Progenitor cell of endocrine pancreas (in vitro differentiated cells): ENCODE results near the gene TTC4. TPM values are rescaled to one million over a fixed set of nuclear protein-coding genes. Genes with fewer than 3 reads are reported as not detected.

Experiments used
- DNase-seq: peaks from one replicate; pipeline ENCODE4 v3.0.0; 2021; ENCODE audit warnings: low spot score; ENCODE audit not compliant: unreplicated experiment
- H3K27ac Mint-ChIP-seq: 2 replicates; pipeline ENCODE4 v1.8.0; 2021; ENCODE audit warnings: mild to moderate bottlenecking, moderate library complexity, mixed read lengths
- H3K27me3 Mint-ChIP-seq: 2 replicates; pipeline ENCODE4 v1.8.0; 2021; ENCODE audit warnings: mixed read lengths
- H3K36me3 Mint-ChIP-seq: 2 replicates; pipeline ENCODE4 v1.8.0; 2022; ENCODE audit warnings: mixed read lengths; ENCODE audit not compliant: insufficient read depth
- H3K4me1 Mint-ChIP-seq: 2 replicates; pipeline ENCODE4 v1.8.0; 2021; ENCODE audit warnings: low read depth, mixed read lengths
- H3K4me3 Mint-ChIP-seq: 2 replicates; pipeline ENCODE4 v1.8.0; 2021; ENCODE audit warnings: low read depth, mild to moderate bottlenecking, moderate library complexity, mixed read lengths
- H3K9me3 Mint-ChIP-seq: 2 replicates; pipeline ENCODE4 v1.8.0; 2021; ENCODE audit warnings: low read depth, mixed read lengths
- CTCF ChIP-seq: fragments of 200-600 bp; sonication (generic); IDR thresholded peaks from one replicate; pipeline ENCODE4 v1.5.0; 2021; ENCODE audit warnings: antibody characterized with exemption, mild to moderate bottlenecking; ENCODE audit not compliant: unreplicated experiment
- total RNA-seq: library from RNA; stranded (reverse); gene quantifications from 2 replicates; pipeline ENCODE4 v1.2.1, GENCODE V29; 2021

Gene TTC4
- total RNA-seq, 1 donor from 2014 or later, result 24.0 TPM

GRCh38 chr1:54716299-54717047, 812 bp downstream of the TTC4 start:
- DNase-seq, result no peak
- H3K27me3 Mint-ChIP-seq, result peaks cover 17% of the 10 kb centered on the region

GRCh38 chr1:54721719-54722118, 6.1 kb downstream of the TTC4 start:
- H3K4me1 Mint-ChIP-seq, result peaks cover 3% of the 10 kb centered on the region
- no peak overlapping the region for H3K27ac Mint-ChIP-seq
- H3K9me3 Mint-ChIP-seq, result peaks cover 18% of the 10 kb centered on the region
- no peak overlapping the region for H3K4me3 Mint-ChIP-seq
- no peak for TF ChIP-seq CTCF
- no peak for DNase-seq
- H3K27me3 Mint-ChIP-seq, result no peaks in the 10 kb centered on the region
- H3K36me3 Mint-ChIP-seq, result peaks cover 52% of the 10 kb centered on the region

More at GRCh38 chr1:54716299-54717047, 812 bp downstream of the TTC4 start:
- H3K27ac Mint-ChIP-seq, result peak overlapping the region; percentile 82
- H3K4me1 Mint-ChIP-seq, result peaks cover 10% of the 10 kb centered on the region
- H3K9me3 Mint-ChIP-seq, result no peaks in the 10 kb centered on the region
- H3K36me3 Mint-ChIP-seq, result peaks cover 10% of the 10 kb centered on the region
- no peak for TF ChIP-seq CTCF
- H3K4me3 Mint-ChIP-seq, result peak overlapping the region; percentile 87

GRCh38 chr1:54723985-54724384, 8.3 kb downstream of the TTC4 start:
- Mint-ChIP-seq H3K4me3 (no peak overlapping the region), H3K27ac (no peak overlapping the region), H3K4me1 (no peaks in the 10 kb centered on the region), H3K36me3 (peaks cover 55% of the 10 kb centered on the region), H3K27me3 (no peaks in the 10 kb centered on the region), H3K9me3 (peaks cover 18% of the 10 kb centered on the region)
- DNase-seq, result no peak
- TF ChIP-seq CTCF, result no peak

GRCh38 chr1:54724771-54725170, 9.1 kb downstream of the TTC4 start:
- no peak for TF ChIP-seq CTCF
- H3K36me3 Mint-ChIP-seq, result peaks cover 55% of the 10 kb centered on the region

GRCh38 chr1:54728027-54728426, 12.4 kb downstream of the TTC4 start:
- peaks cover 18% of the 10 kb centered on the region for H3K9me3 Mint-ChIP-seq
- no peak overlapping the region for H3K4me3 Mint-ChIP-seq
- peaks cover 53% of the 10 kb centered on the region for H3K36me3 Mint-ChIP-seq
- H3K27ac Mint-ChIP-seq, result no peak overlapping the region
- H3K4me1 Mint-ChIP-seq, result no peaks in the 10 kb centered on the region
- no peak for DNase-seq
- TF ChIP-seq CTCF, result no peak
- H3K27me3 Mint-ChIP-seq, result no peaks in the 10 kb centered on the region

More at GRCh38 chr1:54724771-54725170, 9.1 kb downstream of the TTC4 start:
- Mint-ChIP-seq H3K27me3 (no peaks in the 10 kb centered on the region), H3K4me3 (no peak overlapping the region), H3K4me1 (no peaks in the 10 kb centered on the region), H3K9me3 (peaks cover 18% of the 10 kb centered on the region), H3K27ac (no peak overlapping the region)
- DNase-seq, result no peak
